WTC11 (cell line): ENCODE data around the gene ULK4. TPM values are rescaled to one million over a fixed set of nuclear protein-coding genes. Genes with fewer than 3 reads are reported as not detected.
A peak's percentile ranks its signal among the peaks of the same experiment; 100 is the strongest.

ENCODE experiments used
- ATAC-seq: fragments of 200-7000 bp; cut with Tn5 transposase; 2 replicates; pipeline ENCODE4 v1.10.0; 2021; ENCODE audit warnings: mild to moderate bottlenecking, moderate library complexity
- CTCF ChIA-PET: fragments of 300-600 bp; sonication (Branson Sonifier 250); formaldehyde crosslinking; loops from one replicate; lab custom pipeline; 2021; ENCODE audit warnings: antibody characterized with exemption; lab: Charles Lee
- POLR2A ChIA-PET: fragments of 350-600 bp; sonication (Branson Sonifier 250); formaldehyde crosslinking; loops from one replicate; lab custom pipeline; 2021; ENCODE audit warnings: antibody characterized with exemption; lab: Charles Lee
- DNase-seq: peaks from one replicate; pipeline ENCODE4 v3.0.0; 2021; ENCODE audit warnings: low spot score
- H3K27ac Mint-ChIP-seq: 2 replicates; pipeline ENCODE4 v1.8.0; 2021; ENCODE audit warnings: mixed read lengths
- H3K27me3 Mint-ChIP-seq: 2 replicates; pipeline ENCODE4 v1.8.0; 2021; ENCODE audit warnings: low read depth, mild to moderate bottlenecking, moderate library complexity, mixed read lengths
- H3K36me3 Mint-ChIP-seq: 2 replicates; pipeline ENCODE4 v1.8.0; 2021; ENCODE audit warnings: mixed read lengths
- H3K4me1 Mint-ChIP-seq: 2 replicates; pipeline ENCODE4 v1.8.0; 2022; ENCODE audit warnings: mixed read lengths
- H3K4me3 Mint-ChIP-seq: 2 replicates; pipeline ENCODE4 v1.8.0; 2021; ENCODE audit warnings: mild to moderate bottlenecking, moderate library complexity, mixed read lengths
- H3K9me3 Mint-ChIP-seq: 2 replicates; pipeline ENCODE4 v1.8.0; 2021; ENCODE audit warnings: mixed read lengths
- ATF1 ChIP-seq: sonication (generic); formaldehyde crosslinking; IDR thresholded peaks from 2 replicates; pipeline ENCODE4 v1.8.1; 2023; ENCODE audit warnings: mild to moderate bottlenecking, moderate library complexity, missing genetic modification reagents
- E2F1 ChIP-seq: sonication (generic); formaldehyde crosslinking; IDR thresholded peaks from 2 replicates; pipeline ENCODE4 v1.8.0; 2022; ENCODE audit warnings: mild to moderate bottlenecking, missing genetic modification reagents
- E2F5 ChIP-seq: sonication (generic); formaldehyde crosslinking; IDR thresholded peaks from 2 replicates; pipeline ENCODE4 v1.8.1; 2022; ENCODE audit warnings: mild to moderate bottlenecking, moderate library complexity, missing genetic modification reagents
- IRF2 ChIP-seq: sonication (generic); formaldehyde crosslinking; IDR thresholded peaks from 2 replicates; pipeline ENCODE4 v1.8.0; 2022; ENCODE audit warnings: low read depth, missing genetic modification reagents, borderline replicate concordance
- MAX ChIP-seq: sonication (generic); formaldehyde crosslinking; IDR thresholded peaks from 2 replicates; pipeline ENCODE4 v1.8.0; 2022; ENCODE audit warnings: mild to moderate bottlenecking, missing genetic modification reagents
- MXD4 ChIP-seq: fragments of 250-450 bp; sonication (Bioruptor Pico); IDR thresholded peaks from 2 replicates; pipeline ENCODE4 v1.8.0; 2021; ENCODE audit warnings: mild to moderate bottlenecking, moderate library complexity, borderline replicate concordance
- NFATC4 ChIP-seq: fragments of 250-450 bp; sonication (Bioruptor Pico); IDR thresholded peaks from 2 replicates; pipeline ENCODE4 v1.9.0; 2021; ENCODE audit warnings: mild to moderate bottlenecking
- NR2C2 ChIP-seq: sonication (generic); formaldehyde crosslinking; IDR thresholded peaks from 2 replicates; pipeline ENCODE4 v1.8.0; 2022; ENCODE audit warnings: mild to moderate bottlenecking, missing genetic modification reagents
- NR3C1 ChIP-seq: sonication (generic); formaldehyde crosslinking; conservative IDR thresholded peaks from 2 replicates; pipeline ENCODE4 v1.8.1; 2023; ENCODE audit warnings: low read depth, mild to moderate bottlenecking, missing genetic modification reagents
- OVOL2 ChIP-seq: fragments of 250-450 bp; sonication (Bioruptor Pico); IDR thresholded peaks from 2 replicates; pipeline ENCODE4 v1.9.0; 2021; ENCODE audit warnings: mild to moderate bottlenecking, borderline replicate concordance
- SMAD4 ChIP-seq: sonication (generic); formaldehyde crosslinking; IDR thresholded peaks from 2 replicates; pipeline ENCODE4 v1.8.0; 2022; ENCODE audit warnings: mild to moderate bottlenecking, missing genetic modification reagents
- TCF7 ChIP-seq: sonication (generic); formaldehyde crosslinking; IDR thresholded peaks from 2 replicates; pipeline ENCODE4 v1.8.0; 2022; ENCODE audit warnings: mild to moderate bottlenecking, low read depth, missing genetic modification reagents, moderate library complexity
- TEAD1 ChIP-seq: sonication (generic); formaldehyde crosslinking; IDR thresholded peaks from 2 replicates; pipeline ENCODE4 v1.8.0; 2022; ENCODE audit warnings: mild to moderate bottlenecking, missing genetic modification reagents
- TP53 ChIP-seq: sonication (generic); formaldehyde crosslinking; IDR thresholded peaks from 2 replicates; pipeline ENCODE4 v1.8.1; 2023; ENCODE audit warnings: mild to moderate bottlenecking, missing genetic modification reagents
- ZNF532 ChIP-seq: fragments of 250-450 bp; sonication (Bioruptor Pico); IDR thresholded peaks from 2 replicates; pipeline ENCODE4 v1.9.0; 2021; ENCODE audit warnings: mild to moderate bottlenecking, borderline replicate concordance
- total RNA-seq: library from RNA; stranded (reverse); gene quantifications from 3 replicates; pipeline ENCODE4 v1.2.3, GENCODE V29; 2021
- TF ChIP-seq, protein P1 (sequence below): sonication (generic); formaldehyde crosslinking; conservative IDR thresholded peaks from 2 replicates; pipeline ENCODE4 v1.8.1; 2023; ENCODE audit warnings: mild to moderate bottlenecking, low read depth, missing genetic modification reagents, moderate library complexity
- TF ChIP-seq, protein P2 (sequence below): sonication (generic); formaldehyde crosslinking; IDR thresholded peaks from 2 replicates; pipeline ENCODE4 v1.8.0; 2022; ENCODE audit warnings: mild to moderate bottlenecking, missing genetic modification reagents
- TF ChIP-seq, protein P3 (sequence below): fragments of 200-600 bp; IDR thresholded peaks from 2 replicates; pipeline ENCODE4 v1.8.0; 2022; ENCODE audit warnings: antibody characterized with exemption

The ULK4 gene
- total RNA-seq, 1 experiment from 2014 or later, result 9.2 TPM

DNA sequence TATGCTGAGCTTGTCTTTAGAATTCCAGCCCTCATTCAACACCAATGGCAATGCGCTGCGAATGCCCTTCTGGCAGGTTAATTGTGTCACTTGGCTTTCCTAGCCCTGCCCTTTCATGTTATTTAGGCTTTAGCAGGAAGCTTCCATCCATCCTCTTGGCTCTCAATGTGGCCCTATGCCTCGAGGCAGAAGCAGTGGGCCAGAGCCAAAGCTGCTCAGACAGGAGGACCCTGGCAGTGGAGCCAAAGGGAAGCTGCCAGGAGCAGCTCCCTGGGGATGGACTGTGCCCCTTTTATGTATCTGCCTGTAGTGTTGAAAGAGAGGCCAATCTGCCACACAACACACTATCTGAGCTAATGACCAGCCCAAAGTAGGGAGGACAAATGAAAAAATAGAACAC is 386.2 kb downstream of the ULK4 start:
- ChIA-PET POLR2A (no interaction called here), CTCF (interaction anchor here (1.1 kb wide), 1 partner anchor 125 kb away, joined by 3 read pairs; no protein-coding TSS in a partner anchor)
- Mint-ChIP-seq H3K36me3 (no peaks in the 10 kb centered on the region), H3K4me1 (peaks cover 56% of the 10 kb centered on the region), H3K9me3 (no peaks in the 10 kb centered on the region; the same call in 1 of the 2 replicates), H3K27ac (peak overlapping the region; percentile 12), H3K4me3 (no peak overlapping the region), H3K27me3 (no peaks in the 10 kb centered on the region)
- TF ChIP-seq MXD4 (no peak), E2F1 (CRISPR knock-in tag) (no peak), MAX (CRISPR knock-in tag) (no peak), TCF7 (no peak), NR2C2 (CRISPR knock-in tag) (no peak), TP53 (CRISPR knock-in tag) (no peak), IRF2 (CRISPR knock-in tag) (no peak), ATF1 (CRISPR knock-in tag) (no peak), NR3C1 (no peak), ZNF532 (CRISPR knock-in tag) (no peak), E2F5 (CRISPR knock-in tag) (no peak), SMAD4 (CRISPR knock-in tag) (no peak), OVOL2 (CRISPR knock-in tag) (no peak), NFATC4 (CRISPR knock-in tag) (no peak), TEAD1 (CRISPR knock-in tag) (no peak)
- TF ChIP-seq, protein P1, sequence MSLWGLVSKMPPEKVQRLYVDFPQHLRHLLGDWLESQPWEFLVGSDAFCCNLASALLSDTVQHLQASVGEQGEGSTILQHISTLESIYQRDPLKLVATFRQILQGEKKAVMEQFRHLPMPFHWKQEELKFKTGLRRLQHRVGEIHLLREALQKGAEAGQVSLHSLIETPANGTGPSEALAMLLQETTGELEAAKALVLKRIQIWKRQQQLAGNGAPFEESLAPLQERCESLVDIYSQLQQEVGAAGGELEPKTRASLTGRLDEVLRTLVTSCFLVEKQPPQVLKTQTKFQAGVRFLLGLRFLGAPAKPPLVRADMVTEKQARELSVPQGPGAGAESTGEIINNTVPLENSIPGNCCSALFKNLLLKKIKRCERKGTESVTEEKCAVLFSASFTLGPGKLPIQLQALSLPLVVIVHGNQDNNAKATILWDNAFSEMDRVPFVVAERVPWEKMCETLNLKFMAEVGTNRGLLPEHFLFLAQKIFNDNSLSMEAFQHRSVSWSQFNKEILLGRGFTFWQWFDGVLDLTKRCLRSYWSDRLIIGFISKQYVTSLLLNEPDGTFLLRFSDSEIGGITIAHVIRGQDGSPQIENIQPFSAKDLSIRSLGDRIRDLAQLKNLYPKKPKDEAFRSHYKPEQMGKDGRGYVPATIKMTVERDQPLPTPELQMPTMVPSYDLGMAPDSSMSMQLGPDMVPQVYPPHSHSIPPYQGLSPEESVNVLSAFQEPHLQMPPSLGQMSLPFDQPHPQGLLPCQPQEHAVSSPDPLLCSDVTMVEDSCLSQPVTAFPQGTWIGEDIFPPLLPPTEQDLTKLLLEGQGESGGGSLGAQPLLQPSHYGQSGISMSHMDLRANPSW, result no peak
- TF ChIP-seq, protein P2, sequence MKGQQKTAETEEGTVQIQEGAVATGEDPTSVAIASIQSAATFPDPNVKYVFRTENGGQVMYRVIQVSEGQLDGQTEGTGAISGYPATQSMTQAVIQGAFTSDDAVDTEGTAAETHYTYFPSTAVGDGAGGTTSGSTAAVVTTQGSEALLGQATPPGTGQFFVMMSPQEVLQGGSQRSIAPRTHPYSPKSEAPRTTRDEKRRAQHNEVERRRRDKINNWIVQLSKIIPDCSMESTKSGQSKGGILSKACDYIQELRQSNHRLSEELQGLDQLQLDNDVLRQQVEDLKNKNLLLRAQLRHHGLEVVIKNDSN, result no peak
- TF ChIP-seq, protein P3, sequence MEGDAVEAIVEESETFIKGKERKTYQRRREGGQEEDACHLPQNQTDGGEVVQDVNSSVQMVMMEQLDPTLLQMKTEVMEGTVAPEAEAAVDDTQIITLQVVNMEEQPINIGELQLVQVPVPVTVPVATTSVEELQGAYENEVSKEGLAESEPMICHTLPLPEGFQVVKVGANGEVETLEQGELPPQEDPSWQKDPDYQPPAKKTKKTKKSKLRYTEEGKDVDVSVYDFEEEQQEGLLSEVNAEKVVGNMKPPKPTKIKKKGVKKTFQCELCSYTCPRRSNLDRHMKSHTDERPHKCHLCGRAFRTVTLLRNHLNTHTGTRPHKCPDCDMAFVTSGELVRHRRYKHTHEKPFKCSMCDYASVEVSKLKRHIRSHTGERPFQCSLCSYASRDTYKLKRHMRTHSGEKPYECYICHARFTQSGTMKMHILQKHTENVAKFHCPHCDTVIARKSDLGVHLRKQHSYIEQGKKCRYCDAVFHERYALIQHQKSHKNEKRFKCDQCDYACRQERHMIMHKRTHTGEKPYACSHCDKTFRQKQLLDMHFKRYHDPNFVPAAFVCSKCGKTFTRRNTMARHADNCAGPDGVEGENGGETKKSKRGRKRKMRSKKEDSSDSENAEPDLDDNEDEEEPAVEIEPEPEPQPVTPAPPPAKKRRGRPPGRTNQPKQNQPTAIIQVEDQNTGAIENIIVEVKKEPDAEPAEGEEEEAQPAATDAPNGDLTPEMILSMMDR, result no peak
- ATAC-seq, result no peak
- no peak for DNase-seq
